ENCODE data around the gene SMIM28.
"Not testable (repeated sequence)": the region's sequence is repeated elsewhere in the genome, so short reads cannot be mapped to it uniquely, and the experiment has no call there.

Gene SMIM28

GRCh38 chr6:138410048-138410735, 32.5 kb downstream of the SMIM28 start:
- DNase-seq, result no peak

DNA sequence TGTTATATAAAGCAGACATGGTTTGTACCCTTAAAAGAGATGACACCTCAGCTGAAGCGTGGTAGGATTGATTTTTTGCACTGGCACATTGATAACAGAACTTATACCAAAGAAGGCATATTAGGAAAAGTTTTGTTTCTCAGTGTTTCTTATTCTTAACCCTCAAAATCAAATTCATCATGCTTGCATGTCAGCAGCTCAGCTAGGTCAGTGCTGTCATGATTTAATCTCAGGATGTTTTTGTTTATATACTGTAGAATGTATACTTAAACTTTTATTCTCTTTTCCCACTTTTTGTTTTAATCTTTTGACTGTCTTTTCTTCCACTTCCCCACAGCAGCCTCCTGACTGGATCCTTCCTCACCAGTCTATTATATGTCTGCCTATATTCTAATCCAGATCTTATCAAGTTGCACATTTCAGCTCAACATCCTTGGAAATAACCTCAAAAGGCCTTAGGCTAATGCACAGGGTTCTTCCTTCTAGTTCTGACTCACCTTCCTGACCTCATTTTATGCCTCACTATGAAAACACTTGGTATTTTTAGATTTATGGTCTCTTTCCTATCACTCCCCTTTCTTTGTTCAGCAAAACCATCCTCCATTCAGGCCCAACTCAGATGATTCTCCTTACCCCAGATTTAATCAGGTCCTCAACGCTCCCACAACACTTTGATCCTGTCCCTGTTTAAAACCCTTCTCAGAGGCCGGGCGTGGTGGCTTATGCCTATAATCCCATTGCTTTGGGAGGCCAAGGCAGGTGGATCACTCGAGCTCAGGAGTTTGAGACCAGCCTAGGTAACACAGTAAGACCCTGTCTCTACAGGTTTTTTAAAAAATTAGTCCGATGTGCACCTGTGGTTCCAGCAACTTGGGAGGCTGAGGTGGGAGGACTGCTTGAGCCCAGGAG, 33.5 kb downstream of the SMIM28 start:
- DNase-seq, result no peak

DNA sequence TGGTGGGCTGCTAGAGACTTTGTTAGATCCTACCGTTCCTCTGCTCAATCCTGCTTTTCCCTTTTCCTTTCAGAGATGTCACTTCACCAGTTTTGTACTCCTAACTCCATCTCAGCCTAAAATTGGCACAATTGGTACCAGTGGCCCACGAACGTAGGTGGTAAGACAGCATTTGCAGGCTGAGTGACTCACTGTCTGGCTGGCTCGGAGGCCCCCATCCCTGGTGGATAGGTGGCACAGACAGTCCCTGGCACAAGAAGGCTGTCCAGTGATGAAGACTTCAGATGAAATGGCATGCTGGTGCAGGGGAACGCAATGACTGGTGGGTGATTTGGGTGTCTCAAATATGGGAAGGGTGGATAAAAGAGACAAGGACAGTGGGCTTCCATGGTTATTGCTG, 37.4 kb downstream of the SMIM28 start:
- DNase-seq, result no peak

DNA sequence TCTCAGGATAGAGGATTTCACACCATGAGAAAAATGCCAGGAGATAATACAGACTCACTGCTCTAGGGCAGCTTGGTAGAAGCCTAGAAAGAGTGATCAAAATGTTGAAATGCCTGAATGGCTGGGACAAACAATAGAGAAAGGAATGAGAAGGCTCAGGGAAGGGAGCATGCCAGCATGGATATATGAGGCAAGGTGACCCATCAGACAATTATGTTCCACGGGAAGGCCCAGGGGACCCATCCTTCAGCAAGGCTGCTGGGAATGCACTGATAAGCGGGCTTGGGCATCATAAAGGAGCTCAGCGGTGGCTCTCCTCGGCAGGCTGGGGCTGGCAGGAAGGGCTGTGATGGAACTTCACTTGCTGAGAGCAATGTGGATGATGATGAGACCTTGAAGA, 38.5 kb downstream of the SMIM28 start:
- no peak for DNase-seq

GRCh38 chr6:138417493-138418117, 39.9 kb downstream of the SMIM28 start:
- no peak for DNase-seq

- no peak for DNase-seq
Measured at GRCh38 chr6:138418118-138418742, 40.5 kb downstream of the SMIM28 start.

GRCh38 chr6:138419766-138420165, 42.1 kb downstream of the SMIM28 start:
- DNase-seq, result no peak

DNA sequence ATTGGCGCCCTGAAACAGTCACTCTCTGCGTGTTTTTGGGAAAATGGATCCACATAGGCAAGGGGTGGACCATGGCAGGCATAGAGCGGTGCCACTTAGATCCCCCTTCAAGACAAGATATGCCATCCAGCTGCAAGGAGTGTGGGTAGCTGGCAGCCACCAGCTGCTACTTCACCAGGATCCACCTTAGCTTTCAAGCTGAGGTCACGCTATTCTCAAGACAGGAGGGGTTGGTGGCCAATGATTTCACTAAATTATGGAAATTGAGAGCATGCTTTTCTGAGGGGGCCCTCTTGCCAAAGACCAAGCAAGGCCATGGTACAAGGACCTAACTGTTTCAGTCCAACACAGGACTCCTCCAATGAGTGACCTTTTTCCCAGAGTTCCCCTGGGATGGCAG, 42.7 kb downstream of the SMIM28 start:
- no peak for DNase-seq

DNA sequence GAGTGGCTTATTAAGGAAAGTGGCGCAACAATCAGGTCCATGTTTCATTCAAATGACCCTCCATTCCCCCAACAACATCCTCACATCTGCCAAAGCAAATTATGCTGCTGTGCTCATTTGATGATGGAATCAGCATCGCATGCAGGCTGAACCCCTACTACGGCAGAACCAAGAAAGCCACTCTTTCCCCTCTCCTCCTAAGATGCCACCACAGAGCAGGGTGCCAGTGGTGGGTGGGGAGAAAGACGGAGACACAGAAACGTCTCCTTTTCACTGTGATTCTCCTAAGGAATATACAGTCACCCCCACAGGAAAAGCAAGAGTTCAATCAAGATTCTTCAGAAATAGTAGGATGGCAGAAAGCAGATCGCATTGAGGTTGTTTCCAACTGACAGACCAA, 43.4 kb downstream of the SMIM28 start:
- no peak for DNase-seq

GRCh38 chr6:138421608-138422007, 43.9 kb downstream of the SMIM28 start:
- no peak for DNase-seq

DNA sequence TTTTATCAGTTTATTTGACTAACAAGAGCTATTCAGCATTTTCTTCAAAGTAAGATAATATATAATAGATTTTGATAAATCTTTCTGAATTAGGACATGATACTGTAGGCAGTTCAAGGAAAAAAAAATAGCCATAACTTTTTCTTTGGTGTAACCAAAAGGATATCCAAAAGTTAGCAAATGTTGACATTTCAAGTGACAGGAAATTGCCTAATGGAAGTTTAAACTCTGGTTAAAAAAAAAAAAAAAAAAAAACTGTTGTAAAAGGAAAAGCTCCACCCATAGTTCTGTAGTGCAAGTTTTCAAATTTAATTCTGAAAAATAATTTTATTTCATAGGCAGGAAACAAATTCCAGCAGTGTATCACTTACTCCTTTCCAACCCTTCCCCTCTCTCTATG, 45.2 kb downstream of the SMIM28 start:
- peak in 1 of 2 experiments; percentile 4 for DNase-seq

DNA sequence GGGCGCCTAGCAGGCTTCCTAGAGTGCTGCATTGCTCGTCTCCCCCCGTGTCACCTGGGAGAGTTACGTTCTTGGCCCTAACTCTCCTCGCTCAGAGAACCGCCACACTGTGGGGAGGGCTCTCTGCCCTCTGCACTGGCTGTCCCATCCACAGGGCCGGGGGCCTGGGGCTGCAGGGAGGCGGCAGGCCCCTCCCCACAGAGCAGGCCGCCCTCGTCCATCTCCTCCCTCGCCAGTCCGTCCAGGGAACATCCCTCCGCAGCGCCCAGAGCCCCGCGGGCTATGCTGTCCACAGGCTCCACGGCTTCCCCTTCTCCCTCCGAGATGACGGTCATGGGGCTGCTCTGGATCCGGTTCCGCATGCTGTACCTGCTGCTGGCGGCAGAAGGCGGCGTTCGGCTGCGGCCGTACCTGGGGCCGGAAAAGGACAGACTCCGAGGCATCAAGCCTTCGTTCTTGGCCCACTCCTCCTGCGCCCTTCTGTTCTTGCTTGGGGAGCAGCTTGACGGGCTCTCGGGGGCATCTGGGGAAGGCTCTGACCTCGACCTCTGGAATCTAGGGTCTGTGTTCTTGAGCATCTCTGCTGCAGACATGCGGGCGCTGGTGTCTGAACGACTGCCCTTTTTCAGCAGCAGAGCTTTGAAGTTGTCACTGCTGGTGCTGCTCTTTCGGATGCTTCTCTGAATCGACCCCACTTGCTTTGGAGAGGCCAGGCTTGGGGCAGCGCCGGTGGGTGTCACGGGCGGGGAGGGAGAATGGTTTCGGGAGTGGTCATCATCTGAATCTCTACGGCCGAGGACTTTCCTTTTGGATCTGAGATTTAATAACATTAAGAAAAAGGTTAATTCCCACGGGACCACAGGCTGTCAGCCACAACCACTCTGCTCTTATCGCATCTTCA, 46.5 kb downstream of the SMIM28 start:
- no peak for DNase-seq

DNA sequence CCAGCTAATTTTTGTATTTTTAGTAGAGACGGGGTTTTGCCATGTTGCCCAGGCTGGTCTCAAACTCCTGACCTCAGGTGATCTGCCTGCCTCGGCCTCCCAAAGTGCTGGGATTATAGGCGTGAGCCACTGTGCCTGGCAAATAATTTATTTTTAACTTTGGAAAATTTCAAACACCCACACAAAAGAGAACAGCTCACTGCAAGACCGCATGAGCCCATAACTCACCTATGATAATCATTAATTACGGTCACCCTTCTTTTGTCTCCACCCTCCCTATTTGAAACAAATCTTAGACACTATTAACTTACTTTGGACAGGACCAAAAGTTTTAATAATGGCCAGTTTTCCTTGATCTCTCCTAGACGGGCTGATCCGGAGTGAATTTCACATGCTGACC, 47.6 kb downstream of the SMIM28 start:
- DNase-seq, result not testable (repeated sequence)

- DNase-seq, result no peak
Measured at GRCh38 chr6:138426500-138427123, 48.9 kb downstream of the SMIM28 start.

- DNase-seq, result no peak
Measured at GRCh38 chr6:138427701-138428100, 50.0 kb downstream of the SMIM28 start.

GRCh38 chr6:138428944-138429598, 51.4 kb downstream of the SMIM28 start:
- DNase-seq, result peak; percentile 74 to 85

DNA sequence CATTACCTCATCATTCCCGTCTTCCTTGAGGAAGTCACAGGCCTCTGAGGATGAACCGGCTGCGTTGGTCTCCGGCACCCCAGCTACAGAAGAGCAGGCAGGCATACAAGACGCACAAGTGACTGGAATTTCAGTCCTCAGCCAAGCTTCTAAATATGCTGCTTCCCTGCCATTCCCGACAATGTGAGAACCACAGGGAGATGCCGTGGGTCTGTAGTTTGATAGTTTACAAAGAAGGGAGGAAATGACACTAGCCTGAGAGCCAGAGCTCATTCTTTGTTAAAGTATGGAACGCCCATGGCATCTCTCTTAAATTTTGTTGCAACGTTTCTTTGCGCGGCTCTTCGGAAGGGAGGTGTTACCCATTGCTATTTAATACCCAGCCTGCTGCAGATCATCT, 52.1 kb downstream of the SMIM28 start:
- DNase-seq, result no peak

DNA sequence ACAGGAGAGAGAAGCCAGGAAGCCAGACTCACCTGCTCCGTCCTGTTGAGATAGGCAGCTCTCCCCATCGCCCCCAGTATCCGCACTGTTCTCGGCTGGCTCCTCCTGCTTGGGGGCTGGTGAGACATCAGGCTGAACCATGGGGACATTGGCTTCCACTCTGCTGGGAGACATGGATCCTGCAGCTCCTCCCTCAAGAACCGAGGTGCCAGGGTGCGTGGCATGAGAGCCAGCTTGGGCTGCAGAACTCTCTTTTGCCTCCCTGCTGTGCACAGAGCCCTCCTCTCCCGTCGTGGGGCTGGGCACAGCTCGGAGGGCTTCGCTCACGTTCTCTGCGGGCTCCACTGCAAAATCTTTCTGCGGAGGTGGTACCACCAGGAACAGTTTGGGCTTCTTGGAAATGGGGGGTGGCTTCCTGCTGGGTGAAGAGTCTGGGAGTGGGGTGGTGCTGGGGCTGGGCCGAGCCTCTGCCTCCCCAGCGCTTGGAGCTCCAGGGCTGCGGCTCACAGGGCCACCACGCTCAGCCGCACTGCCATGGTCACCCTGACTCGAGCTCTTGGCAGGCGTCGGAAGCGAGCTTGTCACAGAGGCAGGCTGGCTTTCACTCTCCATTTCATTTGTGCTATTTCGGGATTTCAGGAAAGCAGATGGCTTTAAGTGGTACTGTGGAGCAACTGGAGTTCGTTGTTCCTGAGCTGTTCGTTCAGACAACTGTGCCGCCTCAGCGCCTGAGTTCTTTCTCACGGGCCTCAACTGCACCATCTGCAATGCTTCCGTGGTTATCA, 52.8 kb downstream of the SMIM28 start:
- no peak for DNase-seq

DNA sequence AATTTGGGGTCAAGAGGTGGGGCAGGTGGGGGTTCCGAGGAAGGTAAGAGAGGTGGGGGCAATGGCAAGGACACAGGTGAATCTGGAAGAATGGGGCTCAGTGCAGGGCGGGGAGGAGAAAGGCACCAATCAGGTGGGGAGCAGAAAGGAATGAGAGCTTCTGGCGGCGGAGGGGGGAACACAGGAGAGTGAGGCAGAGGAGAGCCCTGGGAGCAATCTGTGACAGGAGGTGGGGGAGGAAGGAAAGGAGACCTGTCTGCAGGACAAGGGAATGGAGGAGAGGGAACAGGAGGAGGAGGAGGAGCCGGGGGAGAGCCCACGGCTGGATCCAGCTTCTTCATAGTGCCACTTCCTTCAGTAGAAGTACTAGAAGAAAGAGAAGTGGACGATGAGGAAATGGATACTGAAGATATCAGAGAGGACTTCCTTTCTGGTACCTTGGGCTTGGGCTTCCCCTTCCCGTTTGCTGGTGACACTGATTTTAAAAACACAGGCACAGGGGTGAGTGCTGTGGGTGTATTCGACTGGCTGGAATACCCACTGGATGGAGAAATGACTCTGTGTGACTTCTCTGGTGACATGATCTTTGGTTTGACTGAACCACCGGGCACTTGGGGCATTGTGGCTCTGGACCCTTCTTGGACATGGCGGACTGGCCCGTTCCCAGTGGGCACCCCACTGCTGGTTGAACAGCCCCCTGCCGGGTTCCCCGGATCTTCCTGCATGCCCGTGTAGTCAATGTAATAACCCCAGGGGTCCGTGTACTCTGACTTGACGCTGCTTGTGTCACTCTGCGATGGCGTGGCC, 53.8 kb downstream of the SMIM28 start:
- peak; percentile 36 for DNase-seq

DNA sequence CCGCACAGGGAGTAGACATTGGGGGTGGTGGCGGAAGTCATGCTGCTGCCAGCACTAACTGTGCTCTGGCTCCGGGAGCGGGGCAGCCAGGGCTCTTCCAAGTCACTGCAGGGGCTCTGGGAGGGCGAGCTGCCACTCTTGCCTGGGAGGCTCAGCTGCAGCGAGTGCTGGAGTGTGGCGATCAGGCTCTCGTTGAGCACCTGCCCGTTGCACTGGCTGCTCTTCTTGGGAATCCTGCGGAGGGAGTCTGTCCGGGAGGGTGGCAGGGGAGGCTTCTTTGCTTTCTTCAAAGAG, 54.3 kb downstream of the SMIM28 start:
- no peak for DNase-seq

All from Kasumi-1 (cell line).